ENCODE measurements around the gene OR10C1.

OR10C1 gene, protein sequence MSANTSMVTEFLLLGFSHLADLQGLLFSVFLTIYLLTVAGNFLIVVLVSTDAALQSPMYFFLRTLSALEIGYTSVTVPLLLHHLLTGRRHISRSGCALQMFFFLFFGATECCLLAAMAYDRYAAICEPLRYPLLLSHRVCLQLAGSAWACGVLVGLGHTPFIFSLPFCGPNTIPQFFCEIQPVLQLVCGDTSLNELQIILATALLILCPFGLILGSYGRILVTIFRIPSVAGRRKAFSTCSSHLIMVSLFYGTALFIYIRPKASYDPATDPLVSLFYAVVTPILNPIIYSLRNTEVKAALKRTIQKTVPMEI

DNA sequence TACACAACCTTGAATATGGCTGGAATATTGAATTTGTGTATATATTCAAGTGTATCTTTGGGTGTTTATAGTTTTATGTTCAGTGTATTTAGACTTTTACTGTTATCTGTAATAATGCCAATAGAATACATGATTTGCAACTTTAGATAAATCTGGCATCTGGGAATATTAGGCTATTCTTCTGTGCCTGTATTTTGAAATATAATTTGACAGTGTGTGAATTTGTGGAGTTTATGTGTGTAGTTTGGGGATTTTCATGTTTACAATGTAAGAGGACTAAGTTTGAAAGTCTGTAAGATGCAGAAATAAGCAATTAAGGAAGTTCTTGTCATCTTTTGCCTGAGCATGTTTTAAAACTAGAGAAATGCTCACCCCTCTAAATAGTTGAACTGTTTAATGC is at the start of gene OR10C1:
OR10C1 (plus strand) TSS at position 301 of the 400 bp plus-strand sequence. CDS start 710 bp downstream, outside the sequence.
- TF ChIP-seq, protein P1, sequence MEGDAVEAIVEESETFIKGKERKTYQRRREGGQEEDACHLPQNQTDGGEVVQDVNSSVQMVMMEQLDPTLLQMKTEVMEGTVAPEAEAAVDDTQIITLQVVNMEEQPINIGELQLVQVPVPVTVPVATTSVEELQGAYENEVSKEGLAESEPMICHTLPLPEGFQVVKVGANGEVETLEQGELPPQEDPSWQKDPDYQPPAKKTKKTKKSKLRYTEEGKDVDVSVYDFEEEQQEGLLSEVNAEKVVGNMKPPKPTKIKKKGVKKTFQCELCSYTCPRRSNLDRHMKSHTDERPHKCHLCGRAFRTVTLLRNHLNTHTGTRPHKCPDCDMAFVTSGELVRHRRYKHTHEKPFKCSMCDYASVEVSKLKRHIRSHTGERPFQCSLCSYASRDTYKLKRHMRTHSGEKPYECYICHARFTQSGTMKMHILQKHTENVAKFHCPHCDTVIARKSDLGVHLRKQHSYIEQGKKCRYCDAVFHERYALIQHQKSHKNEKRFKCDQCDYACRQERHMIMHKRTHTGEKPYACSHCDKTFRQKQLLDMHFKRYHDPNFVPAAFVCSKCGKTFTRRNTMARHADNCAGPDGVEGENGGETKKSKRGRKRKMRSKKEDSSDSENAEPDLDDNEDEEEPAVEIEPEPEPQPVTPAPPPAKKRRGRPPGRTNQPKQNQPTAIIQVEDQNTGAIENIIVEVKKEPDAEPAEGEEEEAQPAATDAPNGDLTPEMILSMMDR (IDR thresholded peaks at IDR 0.05; ENCODE audit: extremely low read depth, missing control alignments), result no peak
- DNase-seq (ENCODE audit: low spot score), result no peak

DNA sequence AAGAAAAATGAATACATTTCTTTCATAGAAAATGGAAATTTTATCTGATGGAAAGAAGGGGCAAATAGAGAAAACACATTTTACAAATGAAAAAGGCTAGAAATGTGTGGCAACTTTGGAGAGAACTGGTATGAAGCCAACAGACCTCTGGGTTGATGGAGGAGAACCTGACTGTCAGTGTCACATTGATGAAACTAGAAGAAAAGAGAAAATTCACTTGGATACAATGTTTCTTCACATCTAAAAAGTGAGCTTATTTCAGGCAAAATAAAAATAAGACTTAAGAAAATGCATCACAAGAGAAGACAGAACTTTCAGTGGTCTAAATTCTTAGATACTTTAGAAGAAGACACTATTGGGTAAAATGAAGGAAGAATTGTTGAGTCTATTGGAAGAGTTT is 43.8 kb upstream of the OR10C1 start, which contains the start of gene OR12D2:
OR12D2 (plus strand) TSS at position 301 of the 400 bp plus-strand sequence. CDS start 1,069 bp downstream, outside the sequence.
- TF ChIP-seq, protein P1 (IDR thresholded peaks at IDR 0.05; ENCODE audit: extremely low read depth, missing control alignments), result no peak
- DNase-seq (ENCODE audit: low spot score), result no peak

DNA sequence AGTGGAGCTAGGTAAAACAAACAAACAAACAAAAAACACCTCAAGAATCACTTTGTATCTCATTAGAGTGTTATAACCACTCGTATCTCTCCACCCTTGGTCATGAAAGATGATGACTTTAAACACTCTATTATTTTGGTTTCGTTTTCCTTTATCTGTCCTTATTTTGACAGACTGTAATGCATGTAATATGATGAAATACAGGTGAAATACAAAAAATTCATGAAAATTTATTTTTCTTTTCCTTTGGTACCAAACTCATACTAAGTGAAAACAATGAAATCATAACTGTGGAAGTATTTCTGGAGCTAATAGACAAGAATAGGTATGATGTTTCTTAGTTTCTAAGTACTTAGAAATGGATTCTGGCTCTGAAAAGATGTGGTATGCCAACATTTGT is 39.6 kb upstream of the OR10C1 start:
- DNase-seq (ENCODE audit: low spot score), result no peak
- TF ChIP-seq, protein P1 (IDR thresholded peaks at IDR 0.05; ENCODE audit: extremely low read depth, missing control alignments), result no peak

DNA sequence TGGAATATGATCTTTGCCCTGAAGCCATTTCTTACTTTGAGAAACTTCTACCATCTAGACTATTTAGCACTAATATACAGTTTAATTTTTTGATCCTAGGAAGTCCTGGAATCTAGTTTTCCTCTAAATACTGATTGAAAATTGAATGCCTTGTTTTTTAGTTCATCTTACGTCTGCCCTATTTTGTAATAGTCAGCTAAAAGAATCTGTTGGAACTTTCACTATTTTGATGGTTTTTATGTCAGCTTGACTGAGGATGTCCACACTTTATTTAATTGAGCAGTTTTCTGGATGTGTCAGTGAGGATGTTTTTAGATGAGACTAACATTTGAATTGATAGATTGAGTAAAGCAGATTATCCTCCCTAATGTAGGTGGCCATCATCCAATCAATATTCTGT is 35.3 kb upstream of the OR10C1 start:
- TF ChIP-seq, protein P1 (IDR thresholded peaks at IDR 0.05; ENCODE audit: extremely low read depth, missing control alignments), result no peak
- DNase-seq (ENCODE audit: low spot score), result no peak

DNA sequence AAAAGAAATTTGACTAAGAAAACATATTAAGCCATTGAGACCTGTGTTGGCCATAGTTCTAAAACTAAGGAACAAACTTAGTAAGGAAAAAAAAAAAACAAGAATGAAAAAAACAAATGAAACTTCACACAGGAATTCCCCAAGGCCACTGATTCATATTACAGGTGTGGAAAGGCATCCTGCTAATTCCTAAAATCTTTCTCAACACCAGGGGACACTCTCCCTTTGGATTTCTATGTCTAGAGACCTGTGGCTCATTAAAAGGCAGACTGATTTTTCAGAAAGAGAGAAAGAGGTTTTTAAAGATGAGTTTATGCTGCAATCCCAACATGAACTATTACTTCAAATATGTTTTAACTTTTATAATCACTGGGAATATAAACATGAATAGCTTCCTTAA is 24.5 kb upstream of the OR10C1 start, which contains the start of gene OR12D1:
OR12D1 (plus strand) TSS at position 341 of the 400 bp plus-strand sequence.
- no peak for DNase-seq (ENCODE audit: low spot score)
- TF ChIP-seq, protein P1 (IDR thresholded peaks at IDR 0.05; ENCODE audit: extremely low read depth, missing control alignments), result no peak

DNA sequence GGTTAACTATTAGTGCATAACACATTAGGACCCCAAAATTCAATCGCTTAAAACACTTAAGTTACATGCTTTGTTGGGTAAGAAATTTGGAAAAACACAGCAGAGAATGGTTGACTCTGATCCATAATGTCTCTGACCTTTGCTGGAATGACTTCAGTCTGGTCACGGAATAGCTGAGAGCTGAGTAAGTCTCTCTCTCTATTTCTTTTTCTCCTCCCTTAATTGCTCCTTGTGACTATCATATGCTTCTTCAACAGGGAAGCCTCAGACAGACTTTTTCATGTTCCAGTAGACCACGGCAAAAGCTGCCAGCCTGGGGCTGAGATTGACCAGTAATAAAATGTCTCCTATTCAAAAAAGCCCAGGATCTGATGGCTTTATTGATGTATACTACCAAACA is 19.6 kb upstream of the OR10C1 start:
- DNase-seq (ENCODE audit: low spot score), result no peak
- TF ChIP-seq, protein P1 (IDR thresholded peaks at IDR 0.05; ENCODE audit: extremely low read depth, missing control alignments), result no peak

DNA sequence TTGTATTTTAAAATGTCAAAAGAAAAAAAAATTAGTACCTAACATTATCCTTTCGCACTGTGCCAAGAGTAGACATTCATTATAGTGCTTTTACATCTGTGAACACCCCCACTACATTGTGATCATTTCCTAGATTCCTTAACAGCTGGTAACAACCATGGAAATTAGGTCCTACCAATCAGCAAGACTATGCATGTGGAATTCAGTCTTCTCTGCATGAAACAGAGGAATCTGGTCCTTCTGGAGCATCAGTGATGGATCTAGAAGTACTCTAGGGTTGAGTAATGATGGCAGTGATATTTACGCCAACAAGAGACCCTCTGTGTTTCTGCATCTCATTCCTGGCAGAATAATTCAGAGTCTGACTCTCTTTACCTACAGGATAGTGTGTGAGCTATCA is 14.9 kb upstream of the OR10C1 start:
- no peak for DNase-seq (ENCODE audit: low spot score)
- TF ChIP-seq, protein P1 (IDR thresholded peaks at IDR 0.05; ENCODE audit: extremely low read depth, missing control alignments), result no peak
